ENCODE data around the gene SELENOW.

- no peak for TF ChIP-seq EZH2 (IDR thresholded peaks at IDR 0.05; ENCODE audit: borderline replicate concordance, insufficient read depth, low read depth, low read length, poor library complexity, severe bottlenecking)
- TF ChIP-seq, protein P1, sequence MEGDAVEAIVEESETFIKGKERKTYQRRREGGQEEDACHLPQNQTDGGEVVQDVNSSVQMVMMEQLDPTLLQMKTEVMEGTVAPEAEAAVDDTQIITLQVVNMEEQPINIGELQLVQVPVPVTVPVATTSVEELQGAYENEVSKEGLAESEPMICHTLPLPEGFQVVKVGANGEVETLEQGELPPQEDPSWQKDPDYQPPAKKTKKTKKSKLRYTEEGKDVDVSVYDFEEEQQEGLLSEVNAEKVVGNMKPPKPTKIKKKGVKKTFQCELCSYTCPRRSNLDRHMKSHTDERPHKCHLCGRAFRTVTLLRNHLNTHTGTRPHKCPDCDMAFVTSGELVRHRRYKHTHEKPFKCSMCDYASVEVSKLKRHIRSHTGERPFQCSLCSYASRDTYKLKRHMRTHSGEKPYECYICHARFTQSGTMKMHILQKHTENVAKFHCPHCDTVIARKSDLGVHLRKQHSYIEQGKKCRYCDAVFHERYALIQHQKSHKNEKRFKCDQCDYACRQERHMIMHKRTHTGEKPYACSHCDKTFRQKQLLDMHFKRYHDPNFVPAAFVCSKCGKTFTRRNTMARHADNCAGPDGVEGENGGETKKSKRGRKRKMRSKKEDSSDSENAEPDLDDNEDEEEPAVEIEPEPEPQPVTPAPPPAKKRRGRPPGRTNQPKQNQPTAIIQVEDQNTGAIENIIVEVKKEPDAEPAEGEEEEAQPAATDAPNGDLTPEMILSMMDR (IDR thresholded peaks at IDR 0.05) = no peak
Observed at GRCh38 chr19:47776568-47776967, 1.9 kb upstream of the SELENOW start.
